ENCODE data around the gene ASXL1.
"Not testable (repeated sequence)": the region's sequence is repeated elsewhere in the genome, so short reads cannot be mapped to it uniquely, and the experiment has no call there.

The ASXL1 gene

GRCh38 chr20:32336918-32337347 lies 21.2 kb upstream of the ASXL1 start:
- no peak for DNase-seq (ENCODE audit: low read depth, low spot score)

GRCh38 chr20:32337937-32338661 lies 20.0 kb upstream of the ASXL1 start:
- DNase-seq (ENCODE audit: low read depth, low spot score), result no peak

- DNase-seq (ENCODE audit: low read depth, low spot score), result no peak
Observed at GRCh38 chr20:32338665-32339064, 19.5 kb upstream of the ASXL1 start.

- DNase-seq (ENCODE audit: low read depth, low spot score), result no peak
Observed at GRCh38 chr20:32339116-32339515, 19.0 kb upstream of the ASXL1 start.

- DNase-seq (ENCODE audit: low read depth, low spot score), result not testable (repeated sequence)
Observed at GRCh38 chr20:32341053-32341452, 17.1 kb upstream of the ASXL1 start.

- DNase-seq (ENCODE audit: low read depth, low spot score), result no peak
Observed at GRCh38 chr20:32343439-32343838, 14.7 kb upstream of the ASXL1 start.

GRCh38 chr20:32344835-32345506 lies 13.2 kb upstream of the ASXL1 start:
- peak; percentile 21 for DNase-seq (ENCODE audit: low read depth, low spot score)

GRCh38 chr20:32348207-32348606 lies 9.9 kb upstream of the ASXL1 start:
- no peak for DNase-seq (ENCODE audit: low read depth, low spot score)

GRCh38 chr20:32350421-32350820 lies 7.7 kb upstream of the ASXL1 start:
- DNase-seq (ENCODE audit: low read depth, low spot score), result no peak

- DNase-seq (ENCODE audit: low read depth, low spot score), result no peak
Observed at GRCh38 chr20:32352121-32352720, 5.9 kb upstream of the ASXL1 start.

GRCh38 chr20:32353848-32354496 lies 4.2 kb upstream of the ASXL1 start:
- no peak for DNase-seq (ENCODE audit: low read depth, low spot score)

GRCh38 chr20:32354592-32355416 lies 3.3 kb upstream of the ASXL1 start:
- no peak for DNase-seq (ENCODE audit: low read depth, low spot score)

GRCh38 chr20:32355417-32355841 lies 2.7 kb upstream of the ASXL1 start:
- DNase-seq (ENCODE audit: low read depth, low spot score), result no peak

GRCh38 chr20:32355907-32356621 lies 2.1 kb upstream of the ASXL1 start:
- not testable (repeated sequence) for DNase-seq (ENCODE audit: low read depth, low spot score)

GRCh38 chr20:32356622-32357374 lies 1.3 kb upstream of the ASXL1 start:
- DNase-seq (ENCODE audit: low read depth, low spot score), result no peak

GRCh38 chr20:32357375-32357868 lies 709 bp upstream of the ASXL1 start:
- DNase-seq (ENCODE audit: low read depth, low spot score), result no peak

GRCh38 chr20:32358632-32358882 lies 426 bp downstream of the ASXL1 start:
- DNase-seq (ENCODE audit: low read depth, low spot score), result no peak

GRCh38 chr20:32358883-32359632 lies 927 bp downstream of the ASXL1 start:
- DNase-seq (ENCODE audit: low read depth, low spot score), result peak; percentile 87

GRCh38 chr20:32359633-32360332 lies 1.7 kb downstream of the ASXL1 start:
- DNase-seq (ENCODE audit: low read depth, low spot score), result no peak

Data from ELF-1 (cell line).